Skeletal muscle satellite cell (primary cell): ENCODE measurements around the gene SUSD5. TPM values are rescaled to one million over a fixed set of nuclear protein-coding genes. Genes with fewer than 3 reads are reported as not detected.
"Not testable (repeated sequence)": the region's sequence is repeated elsewhere in the genome, so short reads cannot be mapped to it uniquely, and the experiment has no call there.

Source experiments
- H3K27me3 ChIP-seq: 2 replicates; pipeline ENCODE4 v1.7.0; 2013; ENCODE audit warnings: low read length; ENCODE audit not compliant: control insufficient read depth, insufficient read depth
- H3K36me3 ChIP-seq: 2 replicates; pipeline ENCODE4 v1.7.0; 2013; ENCODE audit warnings: mild to moderate bottlenecking, control low read depth, low read length; ENCODE audit not compliant: insufficient read depth
- H3K4me1 ChIP-seq: 2 replicates; pipeline ENCODE4 v1.7.0; 2013; ENCODE audit warnings: low read length; ENCODE audit not compliant: control insufficient read depth, insufficient read depth
- H3K4me2 ChIP-seq: 2 replicates; pipeline ENCODE4 v1.7.0; 2013; ENCODE audit warnings: mild to moderate bottlenecking, low read length
- H3K4me3 ChIP-seq: 2 replicates; pipeline ENCODE4 v1.7.0; 2013; ENCODE audit warnings: low read length
- H3K9ac ChIP-seq: 2 replicates; pipeline ENCODE4 v1.7.0; 2013; ENCODE audit warnings: mild to moderate bottlenecking, low read depth, low read length, moderate library complexity
- H3K9me3 ChIP-seq: replicated peaks from 2 replicates; pipeline ENCODE4 v1.7.0; 2013; ENCODE audit warnings: mild to moderate bottlenecking, control low read depth, low read length
- small RNA-seq: library from RNA; depleted of rRNA; stranded (forward); fragments of <200 nt; gene quantifications from one replicate; pipeline ENCODE3, GENCODE V24; 2012

Gene SUSD5

GRCh38 chr3:33106854-33107253, 111.8 kb downstream of the SUSD5 start:
- H3K4me2 ChIP-seq, H3K27me3 ChIP-seq, H3K36me3 ChIP-seq, H3K4me1 ChIP-seq, H3K4me3 ChIP-seq, H3K9ac ChIP-seq, H3K9me3 ChIP-seq: not testable (repeated sequence)

- Histone ChIP-seq H3K36me3 (no peaks in the 10 kb centered on the region), H3K4me1 (no peaks in the 10 kb centered on the region), H3K9me3 (no peaks in the 10 kb centered on the region), H3K27me3 (no peaks in the 10 kb centered on the region), H3K4me3 (no peak overlapping the region), H3K4me2 (no peak overlapping the region), H3K9ac (no peak overlapping the region)
Measured at GRCh38 chr3:33105341-33105948, 113.2 kb downstream of the SUSD5 start.

GRCh38 chr3:33104803-33105202, 113.8 kb downstream of the SUSD5 start:
- no peaks in the 10 kb centered on the region for H3K4me1 ChIP-seq
- no peaks in the 10 kb centered on the region for H3K36me3 ChIP-seq
- H3K27me3 ChIP-seq = no peaks in the 10 kb centered on the region
- H3K4me3 ChIP-seq = no peak overlapping the region
- H3K9me3 ChIP-seq = no peaks in the 10 kb centered on the region
- H3K4me2 ChIP-seq = no peak overlapping the region
- no peak overlapping the region for H3K9ac ChIP-seq

- Histone ChIP-seq H3K9ac (no peak overlapping the region), H3K36me3 (no peaks in the 10 kb centered on the region), H3K9me3 (no peaks in the 10 kb centered on the region), H3K27me3 (no peaks in the 10 kb centered on the region), H3K4me2 (no peak overlapping the region), H3K4me3 (no peak overlapping the region), H3K4me1 (no peaks in the 10 kb centered on the region)
Measured at GRCh38 chr3:33103480-33103879, 115.1 kb downstream of the SUSD5 start.

- no peak overlapping the region for H3K4me3 ChIP-seq
- H3K4me2 ChIP-seq = no peak overlapping the region
- H3K4me1 ChIP-seq = no peaks in the 10 kb centered on the region
- H3K27me3 ChIP-seq = no peaks in the 10 kb centered on the region
- no peak overlapping the region for H3K9ac ChIP-seq
- H3K9me3 ChIP-seq = no peaks in the 10 kb centered on the region
- H3K36me3 ChIP-seq = no peaks in the 10 kb centered on the region
Measured at GRCh38 chr3:33103034-33103433, 115.6 kb downstream of the SUSD5 start.

GRCh38 chr3:33100229-33100628, 118.4 kb downstream of the SUSD5 start:
- Histone ChIP-seq H3K27me3 (no peaks in the 10 kb centered on the region), H3K4me3 (no peak overlapping the region), H3K4me2 (no peak overlapping the region), H3K9ac (no peak overlapping the region), H3K36me3 (no peaks in the 10 kb centered on the region), H3K9me3 (no peaks in the 10 kb centered on the region), H3K4me1 (peaks cover 6% of the 10 kb centered on the region)

Small RNA genes within 50 kb of the gene (small RNA-seq; reads per million reads assigned to genes)
- gene AC123900.1 (not detected), gene RN7SL296P (not detected)
